OCI-LY3 (cell line): ENCODE data around the gene FGGY.
A peak's percentile ranks its signal among the peaks of the same experiment; 100 is the strongest.

Source experiments
- H2AFZ ChIP-seq: fragments of 200-600, 300-600 bp; shearing (Covaris generic); 2 replicates; pipeline ENCODE4 v1.6.0; 2014; ENCODE audit warnings: antibody characterized with exemption, low read depth, low read length
- H3K27ac ChIP-seq: fragments of 200-600, 300-600 bp; sonication (generic); 2 replicates; pipeline ENCODE4 v1.5.1; 2014; ENCODE audit warnings: mild to moderate bottlenecking, low read length, moderate library complexity, mixed read lengths
- H3K27me3 ChIP-seq: fragments of 200-600, 300-600 bp; sonication (generic); 2 replicates; pipeline ENCODE4 v1.6.1; 2014; ENCODE audit warnings: low read depth, low read length, mixed read lengths
- H3K36me3 ChIP-seq: fragments of 200-600, 300-600 bp; sonication (generic); replicated peaks from 2 replicates; pipeline ENCODE3; 2014; ENCODE audit warnings: low read depth, low read length, mixed read lengths
- H3K4me1 ChIP-seq: fragments of 300-600, 200-600 bp; sonication (generic); 2 replicates; pipeline ENCODE4 v1.6.1; 2014; ENCODE audit warnings: low read length, mixed read lengths
- H3K4me2 ChIP-seq: fragments of 200-600, 300-600 bp; sonication (generic); 2 replicates; pipeline ENCODE4 v1.6.1; 2014; ENCODE audit warnings: low read length, mixed read lengths
- H3K4me3 ChIP-seq: fragments of 300-600, 200-600 bp; sonication (generic); 2 replicates; pipeline ENCODE4 v1.5.1; 2014; ENCODE audit warnings: antibody characterized with exemption, mild to moderate bottlenecking, low read length, moderate library complexity
- H3K79me2 ChIP-seq: fragments of 300-600, 200-600 bp; shearing (Covaris generic); 2 replicates; pipeline ENCODE4 v1.6.1; 2014; ENCODE audit warnings: mild to moderate bottlenecking, low read length, mixed read lengths
- H3K9ac ChIP-seq: fragments of 300-600, 200-600 bp; shearing (Covaris generic); 2 replicates; pipeline ENCODE4 v1.6.0; 2014; ENCODE audit warnings: mild to moderate bottlenecking, low read length, moderate library complexity
- H3K9me3 ChIP-seq: fragments of 200-600, 300-600 bp; shearing (Covaris generic); 2 replicates; pipeline ENCODE4 v1.6.1; 2014; ENCODE audit warnings: low read length, mixed read lengths; ENCODE audit not compliant: insufficient read depth
- H4K20me1 ChIP-seq: fragments of 200-600, 300-600 bp; sonication (generic); 2 replicates; pipeline ENCODE4 v1.6.1; 2016; ENCODE audit warnings: low read length, mixed read lengths; ENCODE audit not compliant: insufficient read depth
- EZH2phosphoT487 ChIP-seq: fragments of 200-600 bp; shearing (Covaris generic); IDR thresholded peaks from 2 replicates; pipeline ENCODE4 v1.6.1; 2018; ENCODE audit warnings: antibody characterized with exemption, mixed run types, low read depth
- TF ChIP-seq, protein P1 (sequence below): fragments of 200-600, 300-600 bp; sonication (generic); IDR thresholded peaks from 2 replicates; pipeline ENCODE4 v1.5.1; 2014; ENCODE audit warnings: antibody characterized with exemption, low read length, low read depth

Gene FGGY

DNA sequence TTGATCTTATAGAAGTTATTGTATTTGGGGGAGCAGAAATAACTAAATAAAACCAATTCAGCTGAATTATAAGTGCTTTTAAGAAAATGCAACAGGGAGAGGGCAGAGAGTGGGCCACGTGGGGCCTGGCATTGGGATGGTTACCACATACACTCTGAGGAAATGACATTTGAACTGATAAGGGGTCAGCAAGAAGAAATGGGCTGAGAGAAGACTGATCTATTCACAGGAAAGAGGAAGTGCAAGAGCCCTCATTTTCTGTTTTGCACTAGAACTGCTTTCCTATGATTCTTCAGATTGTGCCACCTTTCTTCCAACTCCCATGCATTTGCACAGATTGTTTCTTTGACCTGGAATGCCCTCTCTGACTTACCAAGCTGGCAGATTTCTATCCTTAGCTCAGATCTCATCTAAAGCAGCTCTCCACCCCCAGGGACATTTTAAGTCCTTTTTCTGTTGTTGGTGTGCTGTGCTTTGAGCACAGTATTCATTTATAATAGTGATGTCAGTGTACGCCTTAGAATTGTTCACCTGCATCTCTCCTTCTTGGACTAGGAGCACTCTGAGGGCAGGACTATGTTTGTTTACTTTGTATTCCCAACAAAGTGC is 115.9 kb downstream of the FGGY start:
- Histone ChIP-seq H3K79me2 (no peaks in the 10 kb centered on the region), H2AFZ (no peak overlapping the region), H3K4me3 (no peak overlapping the region), H3K4me1 (peaks cover 11% of the 10 kb centered on the region), H3K36me3 (no peaks in the 10 kb centered on the region), H3K9me3 (no peaks in the 10 kb centered on the region), H3K9ac (no peak overlapping the region), H4K20me1 (no peaks in the 10 kb centered on the region), H3K27me3 (no peaks in the 10 kb centered on the region), H3K4me2 (peak overlapping the region; percentile 43), H3K27ac (no peak overlapping the region)
- TF ChIP-seq, protein P1, sequence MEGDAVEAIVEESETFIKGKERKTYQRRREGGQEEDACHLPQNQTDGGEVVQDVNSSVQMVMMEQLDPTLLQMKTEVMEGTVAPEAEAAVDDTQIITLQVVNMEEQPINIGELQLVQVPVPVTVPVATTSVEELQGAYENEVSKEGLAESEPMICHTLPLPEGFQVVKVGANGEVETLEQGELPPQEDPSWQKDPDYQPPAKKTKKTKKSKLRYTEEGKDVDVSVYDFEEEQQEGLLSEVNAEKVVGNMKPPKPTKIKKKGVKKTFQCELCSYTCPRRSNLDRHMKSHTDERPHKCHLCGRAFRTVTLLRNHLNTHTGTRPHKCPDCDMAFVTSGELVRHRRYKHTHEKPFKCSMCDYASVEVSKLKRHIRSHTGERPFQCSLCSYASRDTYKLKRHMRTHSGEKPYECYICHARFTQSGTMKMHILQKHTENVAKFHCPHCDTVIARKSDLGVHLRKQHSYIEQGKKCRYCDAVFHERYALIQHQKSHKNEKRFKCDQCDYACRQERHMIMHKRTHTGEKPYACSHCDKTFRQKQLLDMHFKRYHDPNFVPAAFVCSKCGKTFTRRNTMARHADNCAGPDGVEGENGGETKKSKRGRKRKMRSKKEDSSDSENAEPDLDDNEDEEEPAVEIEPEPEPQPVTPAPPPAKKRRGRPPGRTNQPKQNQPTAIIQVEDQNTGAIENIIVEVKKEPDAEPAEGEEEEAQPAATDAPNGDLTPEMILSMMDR = no peak
- TF ChIP-seq EZH2phosphoT487 = no peak

DNA sequence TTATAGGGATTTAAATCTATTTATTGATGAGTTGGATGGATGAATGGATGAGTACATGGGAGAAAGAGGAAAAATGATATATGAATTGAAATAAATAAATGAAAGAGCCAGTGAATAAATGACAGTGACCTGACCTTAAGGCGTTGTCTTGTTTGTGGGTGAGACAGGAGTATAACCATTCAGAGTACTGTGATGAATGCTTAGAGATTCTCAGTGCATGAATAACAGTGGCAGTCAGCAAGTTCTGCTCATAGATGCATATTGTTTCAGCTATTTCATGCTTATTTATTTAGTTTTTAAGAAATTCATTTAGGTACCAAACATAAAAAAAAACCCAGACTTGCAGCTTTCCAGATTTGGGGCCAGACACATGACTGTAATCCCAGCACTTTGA is 116.4 kb downstream of the FGGY start:
- Histone ChIP-seq H3K27me3 (no peaks in the 10 kb centered on the region), H3K9me3 (no peaks in the 10 kb centered on the region), H3K36me3 (no peaks in the 10 kb centered on the region), H3K4me3 (no peak overlapping the region), H3K4me2 (peak overlapping the region; percentile 43), H3K27ac (no peak overlapping the region), H3K4me1 (peaks cover 11% of the 10 kb centered on the region), H3K79me2 (no peaks in the 10 kb centered on the region), H2AFZ (no peak overlapping the region), H4K20me1 (no peaks in the 10 kb centered on the region), H3K9ac (no peak overlapping the region)
- TF ChIP-seq, protein P1 = no peak
- TF ChIP-seq EZH2phosphoT487 = no peak

DNA sequence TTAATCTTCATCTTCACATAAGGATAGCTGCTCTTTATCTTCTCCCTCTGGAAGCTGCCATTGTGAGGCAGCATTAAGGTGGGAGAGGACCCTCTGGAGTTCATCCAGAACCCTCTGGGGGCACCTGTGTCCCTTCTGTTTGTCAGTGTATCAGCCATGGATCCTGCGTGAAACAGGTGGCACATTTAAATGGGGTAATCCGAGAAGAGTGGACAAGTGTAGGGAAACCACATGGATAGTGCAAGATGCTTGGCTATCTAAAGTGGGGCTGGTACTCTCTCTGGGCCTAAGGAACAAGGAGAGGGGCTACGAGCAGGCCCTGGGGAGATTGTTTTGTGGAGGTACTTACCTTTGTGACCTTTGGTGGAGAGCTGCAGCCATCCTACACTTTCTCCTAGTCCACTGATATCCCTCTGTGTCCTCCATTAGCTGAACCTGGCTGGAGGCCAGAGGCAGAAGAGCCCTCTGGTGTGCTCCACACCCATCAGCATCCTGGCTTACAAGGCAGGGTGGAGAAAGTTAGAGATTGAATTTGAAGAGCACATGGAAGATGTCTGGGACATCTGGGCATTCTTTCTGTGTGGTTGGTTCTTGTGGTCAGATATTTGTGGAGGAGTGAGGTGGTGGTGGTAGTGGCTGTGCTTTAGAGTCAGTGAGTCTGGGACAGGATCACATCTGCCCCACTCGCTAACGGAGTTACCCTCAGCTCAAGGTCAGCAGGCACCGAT is 117.7 kb downstream of the FGGY start:
- no peaks in the 10 kb centered on the region for H3K27me3 ChIP-seq
- no peaks in the 10 kb centered on the region for H3K79me2 ChIP-seq
- no peaks in the 10 kb centered on the region for H4K20me1 ChIP-seq
- peaks cover 11% of the 10 kb centered on the region for H3K4me1 ChIP-seq
- H3K4me2 ChIP-seq = no peak overlapping the region
- no peak overlapping the region for H3K27ac ChIP-seq
- H3K9ac ChIP-seq = no peak overlapping the region
- H2AFZ ChIP-seq = no peak overlapping the region
- TF ChIP-seq, protein P1 = no peak
- no peak for TF ChIP-seq EZH2phosphoT487
- no peak overlapping the region for H3K4me3 ChIP-seq
- H3K36me3 ChIP-seq = no peaks in the 10 kb centered on the region
- no peaks in the 10 kb centered on the region for H3K9me3 ChIP-seq

DNA sequence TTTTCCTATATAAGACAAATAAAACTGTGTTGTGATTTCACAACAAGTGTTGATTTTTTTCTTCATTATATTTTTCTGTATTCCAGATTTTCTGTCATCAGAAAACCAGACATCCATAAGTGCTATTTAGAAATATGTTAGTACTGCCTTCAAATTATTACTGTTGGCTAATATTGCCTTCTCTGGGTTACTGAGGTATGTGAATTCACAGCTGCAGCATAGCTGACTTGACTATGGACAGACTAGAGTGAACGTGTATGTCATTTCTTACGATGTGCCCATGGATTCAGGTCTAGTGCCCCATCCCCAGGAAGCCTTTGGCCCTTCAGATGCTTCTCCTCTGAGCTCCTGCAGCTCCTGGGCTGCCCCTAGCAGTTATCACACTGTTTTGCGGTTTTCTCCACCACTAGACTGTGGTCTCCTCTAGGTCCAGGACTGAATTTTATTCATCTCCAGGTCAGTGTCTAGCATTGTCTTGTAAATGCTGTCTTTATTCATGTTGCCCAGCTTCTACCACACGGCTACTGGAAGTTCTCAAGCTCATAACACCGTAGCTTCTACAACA is 118.5 kb downstream of the FGGY start:
- Histone ChIP-seq H3K4me1 (peaks cover 9% of the 10 kb centered on the region), H3K79me2 (no peaks in the 10 kb centered on the region), H2AFZ (no peak overlapping the region), H4K20me1 (no peaks in the 10 kb centered on the region), H3K27me3 (no peaks in the 10 kb centered on the region), H3K9me3 (no peaks in the 10 kb centered on the region), H3K27ac (no peak overlapping the region), H3K9ac (no peak overlapping the region), H3K4me2 (no peak overlapping the region), H3K36me3 (no peaks in the 10 kb centered on the region), H3K4me3 (no peak overlapping the region)
- TF ChIP-seq EZH2phosphoT487 = no peak
- TF ChIP-seq, protein P1 = no peak
